Esophagus muscularis mucosa (tissue), 4 donors: ENCODE results near the gene SLC35F3. TPM values are rescaled to one million over a fixed set of nuclear protein-coding genes. Genes with fewer than 3 reads are reported as not detected.

ENCODE experiments used
- DNase-seq: peaks from one replicate; pipeline ENCODE4 v3.0.0-alpha.2; 2017; ENCODE audit errors: extremely low spot score
- H3K27ac ChIP-seq, 4 donors: fragments of 200-600 bp; sonication (generic); replicated peaks in 1 of 4; 1 replicate in 3 of 4; 2 replicates in 1 of 4; pipeline ENCODE4 v1.5.1; 2016 to 2019; ENCODE audit warnings: mild to moderate bottlenecking in 1 of 4
- H3K27me3 ChIP-seq, 4 donors: fragments of 200-600 bp; sonication (generic); one replicate each; pipeline versions ENCODE4 v1.5.1 to v1.6.0; 2016 to 2019
- H3K36me3 ChIP-seq, 4 donors: fragments of 200-600 bp; sonication (generic); one replicate each; pipeline ENCODE4 v1.5.1; 2016 to 2019
- H3K4me1 ChIP-seq, 4 donors: fragments of 200-600 bp; sonication (generic); one replicate each; pipeline ENCODE4 v1.5.1; 2016 to 2019
- H3K4me3 ChIP-seq, 4 donors: fragments of 200-600 bp; sonication (generic); 1 replicate in 2 of 4; 2 replicates in 2 of 4; pipeline ENCODE4 v1.5.1; 2016 to 2019; ENCODE audit warnings: mild to moderate bottlenecking in 4 of 4, moderate library complexity in 1 of 4
- H3K9me3 ChIP-seq, 4 donors: fragments of 200-600 bp; sonication (generic); 1 replicate in 3 of 4; 2 replicates in 1 of 4; pipeline ENCODE4 v1.5.1; 2016 to 2019
- CTCF ChIP-seq, 3 experiments: fragments of 200-600 bp in 2 of 3; fragments of 450-650 bp in 1 of 3; sonication (generic) in 2 of 3; IDR thresholded peaks; one replicate each; pipeline ENCODE4 v1.5.1; 2017 to 2019; ENCODE audit warnings: antibody characterized with exemption in 3 of 3, mild to moderate bottlenecking in 2 of 3, moderate library complexity in 1 of 3
- EP300 ChIP-seq: sonication (generic); formaldehyde crosslinking; IDR thresholded peaks from one replicate; pipeline ENCODE4 v1.6.1; 2017; ENCODE audit warnings: antibody characterized with exemption
- POLR2A ChIP-seq: fragments of 450-650 bp; IDR thresholded peaks from one replicate; pipeline ENCODE4 v1.6.1; 2017; ENCODE audit warnings: antibody characterized with exemption, moderate library complexity, mild to moderate bottlenecking, low read depth
- POLR2AphosphoS5 ChIP-seq, 2 donors: sonication (generic); formaldehyde crosslinking; IDR thresholded peaks; one replicate each; pipeline ENCODE4 v1.6.1; 2017; ENCODE audit warnings: antibody characterized with exemption in 2 of 2
- WGBS: methylation state at CpG from one replicate; pipeline ENCODE4 v1.1.5; 2018; 5-methylcytosine and 5-hydroxymethylcytosine counted together
- intact Hi-C: fragments of 100-400 bp; cut with DNase I; formaldehyde crosslinking; loops from one replicate; pipeline ENCODE4 v1.15.1; 2023
- total RNA-seq, 4 donors: library from RNA; depleted of rRNA; stranded (reverse); fragments of >200 nt; gene quantifications; one replicate each; pipeline versions ENCODE4 v1.1.0 to v1.2.1, GENCODE V29; 2016

Gene SLC35F3
- total RNA-seq, 4 donors from 2014 or later, result 0.34 TPM; not detected in 3

DNA sequence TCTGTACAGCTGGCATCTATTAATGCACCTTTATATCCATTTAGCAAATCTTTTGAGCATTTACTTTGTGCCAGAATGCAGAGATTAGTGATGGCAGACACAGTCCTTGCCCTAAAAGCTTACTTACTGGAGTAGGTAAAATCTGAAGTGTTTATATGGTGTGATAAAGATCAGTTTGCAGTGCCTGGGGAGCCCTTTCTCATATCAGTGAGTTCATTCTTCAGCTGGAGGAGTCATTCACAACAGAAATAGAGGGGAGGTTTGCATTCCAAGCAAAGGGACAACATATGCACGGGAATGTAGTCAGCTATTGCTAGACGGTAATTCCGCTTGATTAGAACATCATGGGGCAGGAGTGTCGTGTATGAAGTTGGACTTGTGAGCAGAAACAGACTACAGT, 8.4 kb downstream of the SLC35F3 start:
- Histone ChIP-seq H3K4me3 (no peak overlapping the region), H3K27ac (no peak overlapping the region)
- TF ChIP-seq POLR2AphosphoS5 (IDR thresholded peaks at IDR 0.05) (no peak), EP300 (no peak), CTCF (IDR thresholded peaks at IDR 0.05) (no peak), POLR2A (no peak)

DNA sequence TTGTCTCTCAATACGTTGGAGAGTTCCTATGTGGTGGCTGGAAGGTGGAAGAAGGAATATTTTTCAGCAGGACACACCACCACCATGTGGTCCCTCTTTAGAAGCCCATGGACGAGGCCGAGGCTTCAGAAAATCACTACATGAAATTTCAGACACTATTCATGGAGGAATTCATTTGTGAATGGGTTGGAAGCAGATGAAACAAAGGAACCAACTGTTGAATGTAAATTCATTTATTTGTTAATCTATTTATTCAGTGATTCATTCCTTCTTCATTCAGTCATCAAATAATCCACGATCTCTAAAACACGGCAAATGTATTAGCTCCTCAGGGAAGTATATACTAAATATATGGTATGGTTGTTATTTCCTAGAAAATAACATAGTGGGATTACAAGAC, 12.2 kb downstream of the SLC35F3 start:
- intact Hi-C loops, result no loop called here
- TF ChIP-seq CTCF (IDR thresholded peaks at IDR 0.05) (no peak), EP300 (no peak), POLR2A (no peak), POLR2AphosphoS5 (IDR thresholded peaks at IDR 0.05) (no peak)
- no peak overlapping the region for H3K4me3 ChIP-seq

More for the DNA sequence above, 8.4 kb downstream of the SLC35F3 start:
- WGBS, result 76% methylated on average over 4 of the region's 4 CpGs
- Histone ChIP-seq H3K9me3 (no peaks in the 10 kb centered on the region), H3K4me1 (no peaks in the 10 kb centered on the region), H3K36me3 (no peaks in the 10 kb centered on the region), H3K27me3 (peaks cover 0 to 13% (median 0%) of the 10 kb centered on the region in 4 donors)
- no peak for DNase-seq
- intact Hi-C loops, result no loop called here

GRCh38 chr1:233919786-233920185, 15.3 kb downstream of the SLC35F3 start:
- TF ChIP-seq POLR2AphosphoS5 (IDR thresholded peaks at IDR 0.05) (no peak), EP300 (no peak), CTCF (IDR thresholded peaks at IDR 0.05) (no peak), POLR2A (no peak)
- WGBS, result 75% methylated on average over 7 of the region's 7 CpGs
- Histone ChIP-seq H3K4me1 (no peaks in the 10 kb centered on the region), H3K27ac (no peak overlapping the region), H3K9me3 (no peaks in the 10 kb centered on the region), H3K27me3 (no peaks in the 10 kb centered on the region), H3K36me3 (no peaks in the 10 kb centered on the region), H3K4me3 (no peak overlapping the region)
- intact Hi-C loops, result no loop called here
- DNase-seq, result no peak

More for the DNA sequence above, 12.2 kb downstream of the SLC35F3 start:
- Histone ChIP-seq H3K27ac (no peak overlapping the region), H3K27me3 (no peaks in the 10 kb centered on the region), H3K36me3 (no peaks in the 10 kb centered on the region), H3K4me1 (no peaks in the 10 kb centered on the region), H3K9me3 (no peaks in the 10 kb centered on the region)
- no peak for DNase-seq
- 70% methylated on average over 5 of the region's 5 CpGs for whole genome bisulfite sequencing

- WGBS, result 75% methylated on average over 2 of the region's 2 CpGs
- Histone ChIP-seq H3K4me3 (no peak overlapping the region), H3K9me3 (no peaks in the 10 kb centered on the region), H3K4me1 (no peaks in the 10 kb centered on the region), H3K36me3 (no peaks in the 10 kb centered on the region), H3K27ac (no peak overlapping the region), H3K27me3 (no peaks in the 10 kb centered on the region)
- no peak for DNase-seq
- TF ChIP-seq EP300 (no peak), POLR2A (no peak), CTCF (IDR thresholded peaks at IDR 0.05) (no peak), POLR2AphosphoS5 (IDR thresholded peaks at IDR 0.05) (no peak)
- intact Hi-C loops, result no loop called here
Observed at GRCh38 chr1:233928123-233928522, 23.6 kb downstream of the SLC35F3 start.

DNA sequence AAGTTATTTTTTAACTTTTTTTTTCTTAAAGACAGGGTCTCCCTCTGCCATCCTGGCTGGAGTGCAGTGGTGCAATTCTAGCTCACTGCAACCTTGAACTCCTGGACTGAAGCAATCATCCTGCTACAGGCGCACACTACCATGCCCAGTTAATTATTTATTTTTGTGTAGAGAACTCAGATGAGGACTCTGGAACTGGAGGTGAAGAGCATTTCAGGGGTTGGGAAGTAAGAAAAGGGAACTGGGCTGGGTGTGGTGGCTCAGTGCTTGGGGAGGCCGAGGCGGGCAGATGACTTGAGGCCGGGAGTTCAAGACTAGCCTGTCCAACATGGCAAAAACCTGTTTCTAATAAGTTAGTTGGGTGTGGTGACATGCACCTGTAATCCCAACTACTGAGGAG, 28.9 kb downstream of the SLC35F3 start:
- 96% methylated on average over 4 of the region's 4 CpGs for WGBS
- Histone ChIP-seq H3K4me1 (no peaks in the 10 kb centered on the region), H3K27me3 (peaks cover 0 to 4% (median 0%) of the 10 kb centered on the region in 4 donors), H3K9me3 (no peaks in the 10 kb centered on the region), H3K27ac (no peak overlapping the region), H3K4me3 (no peak overlapping the region), H3K36me3 (no peaks in the 10 kb centered on the region)
- intact Hi-C loops, result no loop called here
- no peak for TF ChIP-seq POLR2A
- no peak for TF ChIP-seq POLR2AphosphoS5 (IDR thresholded peaks at IDR 0.05)
- no peak for TF ChIP-seq EP300
- TF ChIP-seq CTCF (IDR thresholded peaks at IDR 0.05), result no peak
- no peak for DNase-seq
